Astrocyte (in vitro differentiated cells and primary cell): Measurements from ENCODE around the gene PRKAG2. TPM values are rescaled to one million over a fixed set of nuclear protein-coding genes. Genes with fewer than 3 reads are reported as not detected.
A peak's percentile ranks its signal among the peaks of the same experiment; 100 is the strongest.
"Not testable (repeated sequence)": the region's sequence is repeated elsewhere in the genome, so short reads cannot be mapped to it uniquely, and the experiment has no call there.

ENCODE experiments used
- DNase-seq: peaks from one replicate; pipeline ENCODE4 v3.0.0-alpha.2; 2010; ENCODE audit warnings: low read depth
- FAIRE-seq: peaks from 2 replicates; lab custom pipeline; 2011; peaks lifted over from hg19 to GRCh38; lab: Jason Lieb, UNC
- H2AFZ ChIP-seq: 2 replicates; pipeline ENCODE4 v1.6.0; 2012; ENCODE audit warnings: low read depth, low read length, inconsistent platforms
- H3K27ac ChIP-seq: 2 replicates; pipeline ENCODE4 v1.5.1; 2011; ENCODE audit warnings: low read depth, low read length, inconsistent platforms
- H3K27me3 ChIP-seq: 2 replicates; pipeline ENCODE4 v1.6.0; 2011; ENCODE audit warnings: low read length, inconsistent platforms; ENCODE audit not compliant: insufficient read depth
- H3K36me3 ChIP-seq: 2 replicates; pipeline ENCODE4 v1.5.1; 2011; ENCODE audit warnings: low read length, inconsistent platforms; ENCODE audit not compliant: insufficient read depth
- H3K4me1 ChIP-seq: 2 replicates; pipeline ENCODE4 v1.5.1; 2011; ENCODE audit warnings: low read length, inconsistent platforms; ENCODE audit not compliant: insufficient read depth
- H3K4me2 ChIP-seq: 2 replicates; pipeline ENCODE4 v1.6.0; 2012; ENCODE audit warnings: low read length, inconsistent platforms
- H3K4me3 ChIP-seq: 2 replicates; pipeline ENCODE4 v1.5.1; 2011; ENCODE audit warnings: low read depth, mild to moderate bottlenecking, low read length, inconsistent platforms; ENCODE audit not compliant: insufficient read depth
- H3K79me2 ChIP-seq: 2 replicates; pipeline ENCODE4 v1.6.0; 2012; ENCODE audit warnings: mild to moderate bottlenecking, low read length, inconsistent platforms; ENCODE audit not compliant: insufficient read depth
- H3K9ac ChIP-seq: 2 replicates; pipeline ENCODE4 v1.6.0; 2012; ENCODE audit warnings: mild to moderate bottlenecking, low read length, inconsistent platforms
- H3K9me3 ChIP-seq: 2 replicates; pipeline ENCODE4 v1.5.1; 2012; ENCODE audit warnings: low read depth, mild to moderate bottlenecking, low read length, inconsistent platforms; ENCODE audit not compliant: insufficient read depth
- H4K20me1 ChIP-seq: 2 replicates; pipeline ENCODE4 v1.6.0; 2012; ENCODE audit warnings: low read length, inconsistent platforms; ENCODE audit not compliant: insufficient read depth
- H3K27ac Mint-ChIP-seq: one replicate; pipeline ENCODE4 v1.8.0; 2021; ENCODE audit warnings: mild to moderate bottlenecking, mixed read lengths; ENCODE audit not compliant: unreplicated experiment
- H3K27me3 Mint-ChIP-seq: one replicate; pipeline ENCODE4 v1.8.0; 2021; ENCODE audit warnings: low read depth, mixed read lengths; ENCODE audit not compliant: unreplicated experiment
- H3K36me3 Mint-ChIP-seq: one replicate; pipeline ENCODE4 v1.8.0; 2021; ENCODE audit warnings: low read depth, mixed read lengths; ENCODE audit not compliant: unreplicated experiment
- H3K4me1 Mint-ChIP-seq: one replicate; pipeline ENCODE4 v1.8.0; 2021; ENCODE audit warnings: low read depth, mixed read lengths; ENCODE audit not compliant: unreplicated experiment
- H3K4me3 Mint-ChIP-seq: one replicate; pipeline ENCODE4 v1.8.0; 2021; ENCODE audit warnings: mild to moderate bottlenecking, moderate library complexity, mixed read lengths; ENCODE audit not compliant: unreplicated experiment
- H3K9me3 Mint-ChIP-seq: one replicate; pipeline ENCODE4 v1.8.0; 2021; ENCODE audit warnings: mild to moderate bottlenecking, mixed read lengths; ENCODE audit not compliant: unreplicated experiment
- EZH2 ChIP-seq: IDR thresholded peaks from 2 replicates; pipeline ENCODE4 v1.6.1; 2012; ENCODE audit warnings: mild to moderate bottlenecking, low read length, inconsistent platforms; ENCODE audit not compliant: insufficient read depth
- total RNA-seq: library from RNA; stranded (reverse); gene quantifications from 2 replicates; pipeline ENCODE4 v1.2.1, GENCODE V29; 2021
- TF ChIP-seq, protein P1 (sequence below): IDR thresholded peaks from 2 replicates; pipeline ENCODE4 v1.5.1; 2011; ENCODE audit warnings: low read depth, mild to moderate bottlenecking, inconsistent platforms, low read length, moderate library complexity; ENCODE audit not compliant: insufficient read depth

Gene PRKAG2
- total RNA-seq, 1 donor from 2014 or later = 40.7 TPM

DNA sequence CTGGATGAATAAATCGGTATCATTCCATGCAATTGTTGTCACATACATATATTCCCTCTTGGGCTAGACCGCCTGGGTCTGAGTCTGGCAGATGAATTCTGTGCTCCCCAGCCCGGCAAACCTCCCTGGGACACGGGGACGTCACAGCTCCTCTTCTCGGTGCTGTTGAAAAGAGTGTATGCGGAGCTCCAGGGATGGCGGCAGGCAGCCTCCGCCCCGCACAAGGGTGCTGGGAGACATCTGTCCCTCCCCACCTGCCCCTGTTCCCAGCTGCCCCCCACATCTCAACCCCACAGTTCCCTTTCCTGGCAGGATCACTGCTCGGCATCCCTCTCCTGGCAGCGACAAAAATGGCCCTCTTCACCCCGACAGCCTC is 32.1 kb downstream of the PRKAG2 start:
- H3K9me3 Mint-ChIP-seq = no peaks in the 10 kb centered on the region
- TF ChIP-seq, protein P1, sequence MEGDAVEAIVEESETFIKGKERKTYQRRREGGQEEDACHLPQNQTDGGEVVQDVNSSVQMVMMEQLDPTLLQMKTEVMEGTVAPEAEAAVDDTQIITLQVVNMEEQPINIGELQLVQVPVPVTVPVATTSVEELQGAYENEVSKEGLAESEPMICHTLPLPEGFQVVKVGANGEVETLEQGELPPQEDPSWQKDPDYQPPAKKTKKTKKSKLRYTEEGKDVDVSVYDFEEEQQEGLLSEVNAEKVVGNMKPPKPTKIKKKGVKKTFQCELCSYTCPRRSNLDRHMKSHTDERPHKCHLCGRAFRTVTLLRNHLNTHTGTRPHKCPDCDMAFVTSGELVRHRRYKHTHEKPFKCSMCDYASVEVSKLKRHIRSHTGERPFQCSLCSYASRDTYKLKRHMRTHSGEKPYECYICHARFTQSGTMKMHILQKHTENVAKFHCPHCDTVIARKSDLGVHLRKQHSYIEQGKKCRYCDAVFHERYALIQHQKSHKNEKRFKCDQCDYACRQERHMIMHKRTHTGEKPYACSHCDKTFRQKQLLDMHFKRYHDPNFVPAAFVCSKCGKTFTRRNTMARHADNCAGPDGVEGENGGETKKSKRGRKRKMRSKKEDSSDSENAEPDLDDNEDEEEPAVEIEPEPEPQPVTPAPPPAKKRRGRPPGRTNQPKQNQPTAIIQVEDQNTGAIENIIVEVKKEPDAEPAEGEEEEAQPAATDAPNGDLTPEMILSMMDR = no peak
- H3K27me3 Mint-ChIP-seq = peaks cover 25% of the 10 kb centered on the region
- no peak for FAIRE-seq
- H3K27ac Mint-ChIP-seq = no peak overlapping the region
- H3K4me3 Mint-ChIP-seq = no peak overlapping the region
- no peak overlapping the region for H3K9ac ChIP-seq
- H3K27me3 ChIP-seq = no peaks in the 10 kb centered on the region
- H3K4me2 ChIP-seq = peak overlapping the region; percentile 65
- H3K36me3 ChIP-seq = no peaks in the 10 kb centered on the region
- no peaks in the 10 kb centered on the region for H3K9me3 ChIP-seq
- H2AFZ ChIP-seq = no peak overlapping the region
- no peak for DNase-seq
- H3K4me1 ChIP-seq = peaks cover 19% of the 10 kb centered on the region
- H3K27ac ChIP-seq = peak overlapping the region; percentile 43
- no peaks in the 10 kb centered on the region for H4K20me1 ChIP-seq
- H3K79me2 ChIP-seq = no peaks in the 10 kb centered on the region
- H3K4me3 ChIP-seq = no peak overlapping the region
- no peaks in the 10 kb centered on the region for H3K4me1 Mint-ChIP-seq
- H3K36me3 Mint-ChIP-seq = no peaks in the 10 kb centered on the region

DNA sequence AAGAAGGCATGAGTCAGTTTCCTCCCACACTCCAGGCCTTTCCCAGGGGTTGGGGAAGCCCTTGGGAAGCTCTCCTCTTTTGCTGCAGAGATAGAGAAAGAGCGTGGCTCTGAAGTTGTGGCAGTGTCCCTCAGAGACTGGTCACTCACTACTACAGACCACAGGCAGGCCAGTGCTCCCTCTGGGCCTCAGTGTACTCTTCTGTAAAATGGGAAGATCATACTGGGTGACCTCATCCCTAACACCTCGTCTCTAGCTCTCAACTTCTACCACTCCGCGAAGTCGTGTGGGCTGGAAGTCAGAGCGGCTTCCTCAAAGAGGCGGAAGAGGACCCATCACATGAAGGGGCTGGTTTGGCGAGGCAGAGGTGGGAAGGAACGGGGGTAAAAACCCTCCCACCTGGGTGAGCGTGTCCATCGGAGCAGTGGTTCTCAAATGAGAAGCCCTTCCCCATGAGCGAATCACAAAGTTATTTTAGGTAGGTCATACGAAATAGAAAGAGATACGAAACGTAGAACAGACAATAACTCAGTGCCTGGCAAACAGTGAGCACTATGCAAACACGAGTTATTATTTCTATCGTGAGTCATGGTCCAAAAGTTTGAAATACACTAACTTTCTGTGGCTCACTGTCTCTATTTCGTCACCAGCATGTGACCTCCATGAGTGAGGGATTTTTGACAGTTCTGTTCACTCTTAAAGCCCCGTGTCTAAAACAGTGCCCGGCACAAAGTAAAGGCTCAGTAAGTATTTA is 32.7 kb downstream of the PRKAG2 start:
- H3K36me3 Mint-ChIP-seq = no peaks in the 10 kb centered on the region
- no peaks in the 10 kb centered on the region for H3K79me2 ChIP-seq
- no peaks in the 10 kb centered on the region for H4K20me1 ChIP-seq
- H3K4me1 Mint-ChIP-seq = no peaks in the 10 kb centered on the region
- peaks cover 25% of the 10 kb centered on the region for H3K27me3 Mint-ChIP-seq
- peak overlapping the region; percentile 44 for H3K9ac ChIP-seq
- H3K4me3 Mint-ChIP-seq = no peak overlapping the region
- H3K36me3 ChIP-seq = no peaks in the 10 kb centered on the region
- H3K27me3 ChIP-seq = no peaks in the 10 kb centered on the region
- no peak for TF ChIP-seq EZH2
- peaks cover 19% of the 10 kb centered on the region for H3K4me1 ChIP-seq
- no peak overlapping the region for H3K4me3 ChIP-seq
- FAIRE-seq (no peak), DNase-seq (peak; percentile 71)
- H3K9me3 Mint-ChIP-seq = no peaks in the 10 kb centered on the region
- H3K4me2 ChIP-seq = peak overlapping the region; percentile 65
- H3K27ac ChIP-seq = peak overlapping the region; percentile 67
- H3K9me3 ChIP-seq = no peaks in the 10 kb centered on the region
- no peak overlapping the region for H3K27ac Mint-ChIP-seq
- H2AFZ ChIP-seq = peak overlapping the region; percentile 16

DNA sequence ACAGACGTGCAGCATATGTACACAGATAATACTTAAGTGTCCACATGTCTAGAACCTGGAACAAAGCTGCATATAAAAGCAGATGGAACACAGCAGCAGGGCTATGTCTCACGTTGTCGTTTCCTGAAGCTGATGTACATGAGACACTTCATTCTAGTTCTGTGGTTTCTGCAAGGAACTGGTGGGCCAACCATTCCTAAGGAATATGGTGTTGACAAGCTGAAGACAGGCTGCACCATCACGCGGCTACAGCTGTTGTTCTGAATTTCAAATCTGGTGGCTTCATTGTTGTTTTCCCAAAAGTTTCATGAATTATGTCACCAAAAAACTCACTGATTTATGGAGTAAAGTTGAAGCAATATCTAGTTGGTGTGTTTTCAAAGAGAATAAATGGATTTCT is 33.7 kb downstream of the PRKAG2 start:
- no peak for TF ChIP-seq EZH2
- TF ChIP-seq, protein P1 = no peak
- FAIRE-seq = no peak
- no peaks in the 10 kb centered on the region for H4K20me1 ChIP-seq
- Mint-ChIP-seq H3K4me1 (no peaks in the 10 kb centered on the region), H3K4me3 (no peak overlapping the region), H3K36me3 (no peaks in the 10 kb centered on the region), H3K27ac (no peak overlapping the region), H3K27me3 (peaks cover 25% of the 10 kb centered on the region), H3K9me3 (no peaks in the 10 kb centered on the region)
- no peak for DNase-seq
- H3K9me3 ChIP-seq = no peaks in the 10 kb centered on the region
- H3K27me3 ChIP-seq = no peaks in the 10 kb centered on the region
- H2AFZ ChIP-seq = no peak overlapping the region
- H3K4me1 ChIP-seq = peaks cover 19% of the 10 kb centered on the region
- no peak overlapping the region for H3K4me2 ChIP-seq
- no peak overlapping the region for H3K9ac ChIP-seq
- no peak overlapping the region for H3K27ac ChIP-seq
- no peak overlapping the region for H3K4me3 ChIP-seq
- H3K36me3 ChIP-seq = no peaks in the 10 kb centered on the region
- no peaks in the 10 kb centered on the region for H3K79me2 ChIP-seq

DNA sequence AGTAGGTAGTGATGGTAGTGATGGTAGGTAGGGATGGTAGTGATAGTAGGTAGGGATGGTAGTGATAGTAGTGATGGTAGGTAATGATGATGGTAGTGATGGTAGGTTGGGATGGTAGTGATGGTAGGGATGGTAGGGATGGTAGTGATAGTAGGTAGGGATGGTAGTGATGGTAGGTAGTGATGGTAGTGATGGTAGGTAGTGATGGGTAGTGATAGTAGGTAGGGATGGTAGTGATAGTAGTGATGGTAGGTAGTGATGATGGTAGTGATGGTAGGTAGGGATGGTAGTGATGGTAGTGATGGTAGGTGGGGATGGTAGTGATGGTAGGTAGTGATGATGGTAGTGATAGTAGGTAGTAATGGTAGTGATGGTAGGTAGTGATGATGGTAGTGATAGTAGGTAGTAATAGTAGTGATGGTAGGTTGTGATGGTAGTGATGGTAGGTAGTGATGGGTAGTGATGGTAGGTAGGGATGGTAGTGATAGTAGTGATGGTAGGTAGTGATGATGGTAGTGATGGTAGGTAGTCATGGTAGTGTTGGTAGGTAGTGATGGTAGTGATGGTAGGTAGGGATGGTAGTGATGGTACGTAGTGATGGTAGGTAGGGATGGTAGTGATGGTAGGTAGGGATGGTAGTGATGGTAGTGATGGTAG is 35.4 kb downstream of the PRKAG2 start:
- H3K36me3 Mint-ChIP-seq, H3K27me3 ChIP-seq, H3K79me2 ChIP-seq, H3K9me3 ChIP-seq, H3K27ac ChIP-seq, H3K4me3 Mint-ChIP-seq, DNase-seq, H3K9me3 Mint-ChIP-seq, H2AFZ ChIP-seq, H4K20me1 ChIP-seq, H3K4me1 Mint-ChIP-seq, H3K9ac ChIP-seq, H3K27ac Mint-ChIP-seq, H3K36me3 ChIP-seq, H3K4me3 ChIP-seq, H3K4me2 ChIP-seq: not testable (repeated sequence)
- peak; percentile 17 for FAIRE-seq
- peaks cover 21% of the 10 kb centered on the region for H3K27me3 Mint-ChIP-seq
- peaks cover 16% of the 10 kb centered on the region for H3K4me1 ChIP-seq
